Endothelial cell (in vitro differentiated cells): Measurements from ENCODE around the gene PIM3. TPM values are rescaled to one million over a fixed set of nuclear protein-coding genes. Genes with fewer than 3 reads are reported as not detected.

Experiments
- DNase-seq: peaks from one replicate; pipeline ENCODE4 v3.0.0; 2021; ENCODE audit warnings: low spot score
- H3K27ac Mint-ChIP-seq: one replicate; pipeline ENCODE4 v1.8.0; 2021; ENCODE audit warnings: mixed read lengths, inconsistent platforms; ENCODE audit not compliant: unreplicated experiment
- H3K27me3 Mint-ChIP-seq: one replicate; pipeline ENCODE4 v1.8.0; 2021; ENCODE audit warnings: mild to moderate bottlenecking, moderate library complexity, mixed read lengths, inconsistent platforms; ENCODE audit not compliant: unreplicated experiment
- H3K36me3 Mint-ChIP-seq: one replicate; pipeline ENCODE4 v1.8.0; 2021; ENCODE audit warnings: mild to moderate bottlenecking, low read depth, mixed read lengths, inconsistent platforms; ENCODE audit not compliant: unreplicated experiment
- H3K4me1 Mint-ChIP-seq: one replicate; pipeline ENCODE4 v1.8.0; 2021; ENCODE audit warnings: mild to moderate bottlenecking, mixed read lengths, inconsistent platforms; ENCODE audit not compliant: unreplicated experiment
- H3K4me3 Mint-ChIP-seq: one replicate; pipeline ENCODE4 v1.8.0; 2021; ENCODE audit warnings: mild to moderate bottlenecking, mixed read lengths, inconsistent platforms; ENCODE audit not compliant: unreplicated experiment
- H3K9me3 Mint-ChIP-seq: one replicate; pipeline ENCODE4 v1.8.0; 2021; ENCODE audit warnings: mixed read lengths, inconsistent platforms; ENCODE audit not compliant: unreplicated experiment
- CTCF ChIP-seq: fragments of 200-600 bp; sonication (generic); IDR thresholded peaks from one replicate; pipeline ENCODE4 v1.5.0; 2021; ENCODE audit warnings: antibody characterized with exemption; ENCODE audit not compliant: unreplicated experiment
- total RNA-seq: library from RNA; stranded (reverse); fragmentation: NEBNext Ultra II Directional; extraction: Animal tissue kit (Norgen Biotek cat#: 25700); gene quantifications from one replicate; pipeline ENCODE4 v1.2.1, GENCODE V29; 2021; ENCODE audit not compliant: unreplicated experiment

The PIM3 gene
- total RNA-seq, 1 donor from 2014 or later = 112 TPM

GRCh38 chr22:49955581-49956417, 4.8 kb upstream of the PIM3 start:
- Mint-ChIP-seq H3K4me3 (no peak overlapping the region), H3K4me1 (peaks cover 17% of the 10 kb centered on the region), H3K27ac (no peak overlapping the region), H3K36me3 (no peaks in the 10 kb centered on the region), H3K27me3 (peaks cover 8% of the 10 kb centered on the region), H3K9me3 (no peaks in the 10 kb centered on the region)
- DNase-seq = no peak
- no peak for TF ChIP-seq CTCF

- no peak for TF ChIP-seq CTCF
- no peaks in the 10 kb centered on the region for H3K36me3 Mint-ChIP-seq
These were observed 4.2 kb upstream of the PIM3 start for GRCh38 chr22:49956418-49956770.

GRCh38 chr22:49956914-49957825, 3.4 kb upstream of the PIM3 start:
- Mint-ChIP-seq H3K36me3 (no peaks in the 10 kb centered on the region), H3K9me3 (no peaks in the 10 kb centered on the region), H3K4me3 (no peak overlapping the region), H3K27me3 (peaks cover 8% of the 10 kb centered on the region), H3K27ac (no peak overlapping the region), H3K4me1 (peaks cover 17% of the 10 kb centered on the region)
- DNase-seq = no peak
- no peak for TF ChIP-seq CTCF

More at GRCh38 chr22:49956418-49956770, 4.2 kb upstream of the PIM3 start:
- no peak overlapping the region for H3K4me3 Mint-ChIP-seq
- H3K27me3 Mint-ChIP-seq = peaks cover 8% of the 10 kb centered on the region
- no peak overlapping the region for H3K27ac Mint-ChIP-seq
- H3K4me1 Mint-ChIP-seq = peaks cover 17% of the 10 kb centered on the region
- no peaks in the 10 kb centered on the region for H3K9me3 Mint-ChIP-seq
- DNase-seq = no peak

GRCh38 chr22:49957826-49958365, 2.7 kb upstream of the PIM3 start:
- no peaks in the 10 kb centered on the region for H3K9me3 Mint-ChIP-seq
- peak overlapping the region; percentile 44 for H3K4me3 Mint-ChIP-seq
- H3K36me3 Mint-ChIP-seq = no peaks in the 10 kb centered on the region
- H3K27ac Mint-ChIP-seq = no peak overlapping the region
- no peak for TF ChIP-seq CTCF
- no peak for DNase-seq
- peaks cover 17% of the 10 kb centered on the region for H3K4me1 Mint-ChIP-seq
- peaks cover 6% of the 10 kb centered on the region for H3K27me3 Mint-ChIP-seq
